Measurements from ENCODE around the gene BAIAP2L1.
"Not testable (repeated sequence)": the region's sequence is repeated elsewhere in the genome, so short reads cannot be mapped to it uniquely, and the experiment has no call there.

- not testable (repeated sequence) for TF ChIP-seq CTCF (IDR thresholded peaks at IDR 0.05); TCF7L2 (IDR thresholded peaks at IDR 0.05; ENCODE audit: low read depth, low read length)
These were observed 40.1 kb upstream of the BAIAP2L1 start for GRCh38 chr7:98440992-98441391.

Measured in Panc1 (cell line).